ENCODE results near the gene F5. TPM values are rescaled to one million over a fixed set of nuclear protein-coding genes. Genes with fewer than 3 reads are reported as not detected.

Gene F5
- total and polyA plus RNA-seq, 7 donors = under 0.01 to 1.0 (median 0.54) TPM; not detected in 2

GRCh38 chr1:169486281-169487051, 99.8 kb downstream of the F5 start:
- no peak for DNase-seq
- intact Hi-C loops (cut with DNase I) = loop anchor here (2.0 to 5.0 kb wide), 5 partner anchors 24 to 406 kb away; partner anchors contain the start of genes BLZF1, METTL18, NME7 and SCYL3
- no peaks in the 10 kb centered on the region for H3K27me3 ChIP-seq
- H3K27ac ChIP-seq = peak overlapping the region; percentile 97 to 100 (median 99)
- TF ChIP-seq CTCF (IDR thresholded peaks at IDR 0.05) = no peak
- TF ChIP-seq POLR2A (IDR thresholded peaks at IDR 0.05) = no peak
- peak in 2 of 4 donors; percentile 33 to 79 for TF ChIP-seq EP300 (IDR thresholded peaks at IDR 0.05)
- no peak for TF ChIP-seq POLR2AphosphoS5 (IDR thresholded peaks at IDR 0.05)
- H3K9me3 ChIP-seq = no peaks in the 10 kb centered on the region
- H3K4me3 ChIP-seq = peak overlapping the region; percentile 78 to 92 (median 84)
- H3K36me3 ChIP-seq = no peaks in the 10 kb centered on the region
- WGBS, 2 donors = 2 to 3% methylated on average over 14 of the region's 14 CpGs
- peaks cover 7 to 46% (median 38%) of the 10 kb centered on the region in 4 donors for H3K4me1 ChIP-seq

GRCh38 chr1:169485431-169486280, 100.6 kb downstream of the F5 start, which contains the start of gene SLC19A2:
TSS of gene SLC19A2 (minus strand) at chr1:169485944. CDS start at chr1:169485766, 178 bp downstream.
- intact Hi-C loops (cut with DNase I) = loop anchor here (2.0 to 5.0 kb wide), 5 partner anchors 25 to 407 kb away; partner anchors contain the start of genes BLZF1, METTL18, NME7 and SCYL3

GRCh38 chr1:169484683-169485430, 101.4 kb downstream of the F5 start:
- H3K4me3 ChIP-seq = peak overlapping the region; percentile 78 to 92 (median 84)
- intact Hi-C loops (cut with DNase I) = loop anchor here (5.0 kb wide), 5 partner anchors 62 to 407 kb away; partner anchors contain the start of genes BLZF1, METTL18, NME7 and SCYL3
- TF ChIP-seq POLR2AphosphoS5 (IDR thresholded peaks at IDR 0.05) (peak in 2 of 4 donors; percentile 43 to 63), CTCF (IDR thresholded peaks at IDR 0.05) (no peak), EP300 (IDR thresholded peaks at IDR 0.05) (peak in 3 of 4 donors; percentile 75 to 84 (median 76))
- H3K36me3 ChIP-seq = no peaks in the 10 kb centered on the region
- peak; percentile 89 for DNase-seq
- no peaks in the 10 kb centered on the region for H3K9me3 ChIP-seq
- H3K27ac ChIP-seq = peak overlapping the region; percentile 97 to 100 (median 99)
- peaks cover 7 to 46% (median 38%) of the 10 kb centered on the region in 4 donors for H3K4me1 ChIP-seq
- 8 to 15% methylated on average over 15 of the region's 15 CpGs for WGBS, 2 donors
- H3K27me3 ChIP-seq = no peaks in the 10 kb centered on the region

More at GRCh38 chr1:169485431-169486280, 100.6 kb downstream of the F5 start, which contains the start of gene SLC19A2:
- no peaks in the 10 kb centered on the region for H3K9me3 ChIP-seq
- 0 to 1% methylated on average over 85 of the region's 85 CpGs for WGBS, 2 donors
- H3K36me3 ChIP-seq = no peaks in the 10 kb centered on the region
- peaks cover 7 to 46% (median 38%) of the 10 kb centered on the region in 4 donors for H3K4me1 ChIP-seq
- H3K27me3 ChIP-seq = no peaks in the 10 kb centered on the region
- TF ChIP-seq POLR2AphosphoS5 (IDR thresholded peaks at IDR 0.05) (peak; percentile 96 to 99 (median 98)), CTCF (IDR thresholded peaks at IDR 0.05) (peak in 1 of 4 experiments; percentile 17), EP300 (IDR thresholded peaks at IDR 0.05) (peak; percentile 96 to 100 (median 97)), POLR2A (IDR thresholded peaks at IDR 0.05) (peak; percentile 88 to 90)
- peak; percentile 100 for DNase-seq
- H3K27ac ChIP-seq = peak within 1 kb of the TSS; percentile 97 to 100 (median 99)
- peak within 1 kb of the TSS; percentile 78 to 92 (median 84) for H3K4me3 ChIP-seq

- TF ChIP-seq EP300 (IDR thresholded peaks at IDR 0.05) (no peak), CTCF (IDR thresholded peaks at IDR 0.05) (no peak), POLR2AphosphoS5 (IDR thresholded peaks at IDR 0.05) (no peak), POLR2A (IDR thresholded peaks at IDR 0.05) (no peak)
- Histone ChIP-seq H3K27me3 (no peaks in the 10 kb centered on the region), H3K4me1 (peaks cover 7 to 46% (median 38%) of the 10 kb centered on the region in 4 donors), H3K9me3 (no peaks in the 10 kb centered on the region), H3K27ac (peak overlapping the region; percentile 97 to 100 (median 99)), H3K4me3 (peak overlapping the region; percentile 78 to 92 (median 84)), H3K36me3 (no peaks in the 10 kb centered on the region)
- 55 to 76% methylated on average over 4 of the region's 4 CpGs for WGBS, 2 donors
- intact Hi-C loops (cut with DNase I) = loop anchor here (5.0 kb wide), 1 partner anchor 63 kb away; no protein-coding TSS in a partner anchor
- DNase-seq = no peak
Observed at GRCh38 chr1:169484101-169484500, 102.2 kb downstream of the F5 start.

Measured in sigmoid colon (tissue), 7 donors.